GM18861 (cell line): ENCODE data around the gene CFHR5.
"Not testable (repeated sequence)": the region's sequence is repeated elsewhere in the genome, so short reads cannot be mapped to it uniquely, and the experiment has no call there.

ENCODE experiments used
- ATAC-seq: cut with Tn5 transposase; IDR thresholded peaks from one replicate; pipeline ENCODE4 v1.9.1; 2021; ENCODE audit not compliant: unreplicated experiment

The CFHR5 gene

DNA sequence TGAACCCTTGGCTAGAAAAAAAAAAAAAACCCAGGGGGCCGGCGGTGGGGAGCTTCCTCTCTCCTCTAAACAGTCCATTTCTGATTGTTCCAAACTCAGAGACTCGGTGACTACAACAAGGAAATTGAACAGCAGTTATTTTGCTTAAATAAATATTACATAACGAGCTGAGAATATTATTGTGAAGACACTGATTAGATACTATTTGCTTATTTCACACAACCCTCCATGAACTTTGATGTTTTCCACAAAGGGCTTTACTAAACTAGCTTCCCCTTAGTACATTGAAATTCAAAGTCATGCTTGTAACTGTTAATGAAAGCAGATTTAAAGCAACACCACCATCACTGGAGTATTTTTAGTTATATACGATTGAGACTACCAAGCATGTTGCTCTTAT is at the start of gene CFHR5:
Gene CFHR5 (plus strand): TSS at position 279 of the 400 bp plus-strand sequence. CDS start 109 bp downstream, at position 388.
- ATAC-seq: no peak

DNA sequence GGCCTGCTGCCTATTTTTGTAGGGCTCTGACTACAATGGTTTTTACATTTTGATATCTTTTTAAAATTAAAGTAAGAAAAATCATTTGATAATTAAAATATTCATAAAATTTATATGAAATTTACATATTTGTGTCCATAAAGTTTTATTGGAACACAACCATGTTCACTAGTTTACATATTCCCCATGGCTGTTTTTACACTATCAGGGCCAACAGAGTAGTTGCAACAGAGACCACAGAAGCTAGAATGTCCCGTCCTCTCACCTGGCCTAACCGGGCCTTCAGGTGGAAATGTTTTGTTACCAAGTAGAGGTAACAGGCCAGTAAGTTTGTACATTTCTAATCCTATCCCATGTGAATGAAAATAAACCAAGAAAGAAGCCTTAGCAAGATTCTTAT is 44.5 kb upstream of the CFHR5 start:
- not testable (repeated sequence) for ATAC-seq

DNA sequence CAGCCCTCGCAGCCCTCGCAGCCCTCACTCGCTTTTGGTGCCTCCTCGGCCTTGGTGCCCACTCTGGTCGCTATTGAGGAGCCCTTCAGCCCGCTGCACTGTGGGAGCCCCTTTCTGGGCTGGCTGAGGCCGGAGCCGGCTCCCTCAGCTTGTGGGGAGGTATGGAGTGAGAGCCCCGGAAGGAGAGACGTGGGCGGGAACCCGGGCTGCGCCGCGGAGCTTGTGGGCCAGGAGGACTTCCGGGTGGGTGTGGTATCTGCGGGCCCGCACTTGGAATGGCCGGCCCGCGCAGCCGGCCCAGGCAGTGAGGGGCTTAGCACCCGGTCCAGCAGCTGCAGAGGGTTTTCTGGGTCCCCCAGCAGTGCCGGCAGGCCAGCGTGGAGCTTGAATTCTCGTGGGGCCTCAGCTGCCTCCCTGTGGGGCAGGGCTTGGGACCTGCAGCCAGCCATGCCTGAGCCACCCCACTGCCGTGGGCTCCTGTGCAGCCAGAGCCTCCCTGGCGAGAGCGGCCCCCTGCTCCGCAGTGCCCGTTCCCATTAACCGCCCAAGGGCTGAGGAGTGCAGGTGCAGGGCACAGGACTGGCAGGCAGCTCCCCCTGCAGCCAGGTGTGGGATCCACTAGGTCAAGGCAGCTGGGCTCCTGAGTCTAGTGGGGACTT is 43.7 kb upstream of the CFHR5 start:
- ATAC-seq: no peak

DNA sequence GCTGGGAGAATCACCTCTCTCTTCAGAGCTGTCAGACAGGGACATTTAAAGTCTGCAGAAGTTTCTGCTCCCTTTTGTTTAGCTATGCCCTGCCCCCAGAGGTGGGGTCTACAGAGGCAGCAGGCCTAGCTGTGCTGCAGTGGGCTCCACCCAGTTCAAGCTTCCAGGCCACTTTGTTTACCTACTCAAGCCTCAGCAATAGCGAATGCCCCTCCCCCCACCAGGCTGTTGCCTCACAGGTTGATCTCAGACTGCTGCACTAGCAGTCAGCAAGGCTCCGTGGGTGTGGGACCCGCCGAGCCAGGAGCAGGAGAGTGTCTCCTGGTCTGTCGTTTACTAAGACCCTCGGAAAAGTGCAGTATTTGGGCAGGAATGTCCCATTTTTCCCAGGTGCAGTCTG is 35.9 kb upstream of the CFHR5 start:
- not testable (repeated sequence) for ATAC-seq

DNA sequence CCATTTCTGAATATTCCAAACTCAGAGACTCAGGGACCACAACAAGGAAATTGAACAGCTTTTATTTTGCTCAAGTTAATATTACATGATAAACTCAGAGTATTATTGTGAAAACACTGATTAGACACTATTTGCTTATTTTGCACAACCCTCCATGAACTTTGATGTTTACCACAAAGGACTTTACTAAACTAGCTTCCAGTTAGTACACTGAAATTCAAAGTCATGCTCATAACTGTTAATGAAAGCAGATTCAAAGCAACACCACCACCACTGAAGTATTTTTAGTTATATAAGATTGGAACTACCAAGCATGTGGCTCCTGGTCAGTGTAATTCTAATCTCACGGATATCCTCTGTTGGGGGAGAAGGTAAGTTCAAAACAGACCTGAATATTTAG is 33.8 kb upstream of the CFHR5 start, which contains the start of gene CFHR2:
Gene CFHR2 (plus strand): TSS at position 171 of the 400 bp plus-strand sequence. CDS start 143 bp downstream, at position 314.
- not testable (repeated sequence) for ATAC-seq

DNA sequence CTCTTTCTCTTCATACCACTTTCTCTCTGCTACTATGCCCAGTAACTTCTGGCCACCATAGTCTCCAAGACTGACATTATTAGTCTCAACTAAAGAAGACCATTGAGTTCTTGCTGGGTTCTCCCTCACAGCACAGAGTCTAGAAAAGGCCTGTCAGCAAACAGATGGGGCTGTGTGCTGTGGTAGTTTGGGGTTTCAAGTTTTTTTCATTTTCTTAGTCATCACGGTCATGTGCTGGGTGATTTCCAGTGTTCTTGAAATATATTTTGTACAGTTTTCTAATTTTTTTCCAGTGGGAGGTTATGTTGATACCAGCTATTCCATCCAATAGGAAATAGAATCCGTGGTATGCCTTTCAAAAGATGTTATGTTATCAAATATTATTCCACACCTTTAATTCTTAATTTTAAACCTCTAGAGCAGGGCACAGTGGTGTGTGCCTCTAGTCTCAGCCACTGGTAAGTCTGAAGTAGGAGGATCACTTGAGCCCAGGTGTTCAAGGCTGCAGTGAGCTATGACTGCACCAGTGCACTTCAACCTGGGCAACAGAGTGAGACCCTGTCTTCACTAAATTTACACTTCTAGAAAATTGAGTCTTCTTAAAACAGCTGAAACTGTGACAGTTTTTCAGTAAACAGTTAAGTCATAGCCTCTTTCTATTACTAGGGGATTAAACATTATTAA is 25.5 kb upstream of the CFHR5 start:
- peak; percentile 58 for ATAC-seq

DNA sequence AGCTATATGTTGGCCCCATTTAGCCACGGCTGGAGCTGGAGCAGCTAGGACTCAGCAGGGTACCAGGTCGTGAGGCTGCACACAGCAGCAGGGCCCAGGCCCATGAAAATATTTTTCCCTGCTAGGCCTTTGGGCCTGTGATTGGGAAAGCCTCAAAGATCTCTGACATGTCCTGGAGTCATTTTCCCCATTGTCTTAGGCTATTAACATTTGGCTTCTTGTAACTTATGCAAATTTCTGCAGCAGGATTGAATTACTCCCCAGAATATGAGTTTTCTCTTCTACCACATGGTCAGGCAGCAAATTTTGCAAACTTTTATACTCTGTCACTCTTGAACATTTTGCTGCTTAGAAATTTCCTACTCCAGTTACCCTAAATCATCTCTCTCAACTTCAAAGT is 22.6 kb upstream of the CFHR5 start:
- ATAC-seq: no peak

DNA sequence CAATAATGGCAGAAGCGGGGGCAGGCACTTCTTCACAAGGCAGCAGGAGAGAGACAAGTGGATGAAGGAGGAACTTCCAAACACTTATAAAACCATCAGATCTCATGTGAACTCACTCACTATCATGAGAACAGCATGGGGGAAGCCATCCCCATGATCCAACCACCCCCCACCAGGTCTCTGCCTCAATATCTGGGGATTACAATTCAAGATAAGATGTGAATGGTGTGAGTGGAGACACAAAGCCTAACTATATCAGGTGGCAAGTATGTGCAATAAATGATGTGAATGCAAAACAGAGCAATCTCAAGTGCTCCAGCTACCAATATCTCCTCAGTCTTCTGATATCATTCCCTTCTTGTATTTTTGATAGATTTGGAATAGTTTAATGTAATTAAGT is 21.4 kb upstream of the CFHR5 start:
- no peak for ATAC-seq

DNA sequence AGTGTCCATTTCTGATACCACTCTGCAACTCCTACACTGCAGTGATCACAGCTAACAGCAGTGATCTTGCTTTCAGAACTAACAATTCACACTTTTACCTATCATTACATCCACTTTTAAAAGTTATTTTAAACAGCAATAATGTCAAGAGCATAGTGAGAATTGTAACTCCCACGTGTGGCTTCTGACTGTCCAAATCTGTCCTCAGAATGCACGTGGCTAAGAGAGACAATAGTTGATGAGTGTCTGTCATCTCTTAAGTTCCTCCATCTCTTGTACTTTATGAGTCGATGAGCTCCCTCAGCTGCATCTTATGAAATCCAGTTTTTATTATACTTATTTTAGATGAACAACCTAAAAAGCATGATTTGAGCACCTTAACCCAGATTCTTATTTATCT is 16.5 kb upstream of the CFHR5 start:
- no peak for ATAC-seq

DNA sequence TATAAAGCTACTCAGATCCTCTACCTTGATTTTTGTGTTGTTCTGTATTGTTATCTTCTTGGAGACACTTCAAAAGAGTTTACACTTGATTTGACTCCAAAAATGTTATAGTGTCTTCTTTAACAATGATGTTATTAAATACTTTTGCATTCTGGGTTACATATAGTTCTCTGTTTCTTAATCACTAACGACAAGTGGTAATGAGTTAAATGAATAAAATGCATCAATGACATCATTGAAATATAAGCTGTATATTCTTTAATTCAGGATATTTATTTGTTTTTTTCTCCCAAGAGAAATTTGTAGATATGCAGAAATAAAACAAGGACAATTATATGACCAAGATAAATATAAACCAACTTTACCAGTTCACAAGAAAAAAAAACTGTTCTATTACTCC is 7.2 kb upstream of the CFHR5 start:
- no peak for ATAC-seq

DNA sequence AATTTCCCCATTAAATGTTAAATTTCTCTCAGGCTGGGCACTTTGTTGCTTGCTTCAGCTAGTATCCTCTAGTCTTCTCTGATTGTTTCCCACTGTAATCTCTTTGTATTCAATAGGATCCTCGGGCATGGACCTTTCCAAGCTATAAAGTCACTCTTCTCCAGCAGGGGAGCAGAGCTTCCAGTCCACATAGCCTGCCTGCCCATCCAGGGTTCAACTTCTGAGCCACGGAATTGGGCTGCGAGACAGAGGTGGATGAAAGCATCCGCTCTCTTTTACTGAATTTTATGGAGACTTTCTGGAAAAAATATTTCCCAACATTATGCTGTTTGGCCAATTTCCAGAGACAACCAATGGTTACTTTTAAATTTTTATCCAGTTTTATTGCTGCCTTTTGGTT is 1.1 kb upstream of the CFHR5 start:
- no peak for ATAC-seq

DNA sequence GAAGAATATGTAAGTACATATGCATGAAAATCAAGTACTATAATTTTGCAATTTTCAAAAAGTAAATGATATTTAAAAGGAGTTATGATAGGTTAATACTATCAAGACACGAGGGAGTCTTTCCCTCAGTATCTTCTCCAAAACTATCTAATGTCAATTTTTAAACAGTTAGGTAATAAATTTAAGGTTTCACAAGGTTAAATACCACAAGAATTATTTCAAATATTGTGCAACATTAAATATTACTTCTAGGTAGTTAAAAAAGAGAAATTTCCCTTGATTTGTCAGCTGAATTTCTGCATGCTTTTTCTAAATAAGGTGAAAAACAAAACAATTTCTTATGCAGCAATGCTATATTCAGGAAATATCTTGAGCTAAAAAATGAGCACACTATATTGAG is 3.5 kb downstream of the CFHR5 start:
- no peak for ATAC-seq

DNA sequence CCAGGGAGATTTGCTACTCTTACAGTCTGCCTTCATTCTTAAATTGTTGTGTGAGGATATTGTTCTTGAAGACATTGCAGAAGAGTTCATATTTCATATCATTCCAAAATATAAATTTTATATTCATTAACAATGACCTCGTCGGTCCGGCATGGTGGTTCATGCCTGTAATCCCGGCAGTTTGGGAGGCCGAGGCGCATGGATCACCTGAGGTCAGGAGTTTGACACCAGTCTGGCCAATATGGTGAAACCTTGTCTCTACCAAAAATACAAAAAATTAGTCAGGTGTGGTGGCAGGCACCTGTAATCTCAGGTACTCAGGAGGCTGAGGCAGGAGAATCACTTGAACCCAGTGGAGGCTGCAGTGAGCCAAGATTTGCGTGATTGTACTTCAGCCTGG is 4.9 kb downstream of the CFHR5 start:
- ATAC-seq: not testable (repeated sequence)

DNA sequence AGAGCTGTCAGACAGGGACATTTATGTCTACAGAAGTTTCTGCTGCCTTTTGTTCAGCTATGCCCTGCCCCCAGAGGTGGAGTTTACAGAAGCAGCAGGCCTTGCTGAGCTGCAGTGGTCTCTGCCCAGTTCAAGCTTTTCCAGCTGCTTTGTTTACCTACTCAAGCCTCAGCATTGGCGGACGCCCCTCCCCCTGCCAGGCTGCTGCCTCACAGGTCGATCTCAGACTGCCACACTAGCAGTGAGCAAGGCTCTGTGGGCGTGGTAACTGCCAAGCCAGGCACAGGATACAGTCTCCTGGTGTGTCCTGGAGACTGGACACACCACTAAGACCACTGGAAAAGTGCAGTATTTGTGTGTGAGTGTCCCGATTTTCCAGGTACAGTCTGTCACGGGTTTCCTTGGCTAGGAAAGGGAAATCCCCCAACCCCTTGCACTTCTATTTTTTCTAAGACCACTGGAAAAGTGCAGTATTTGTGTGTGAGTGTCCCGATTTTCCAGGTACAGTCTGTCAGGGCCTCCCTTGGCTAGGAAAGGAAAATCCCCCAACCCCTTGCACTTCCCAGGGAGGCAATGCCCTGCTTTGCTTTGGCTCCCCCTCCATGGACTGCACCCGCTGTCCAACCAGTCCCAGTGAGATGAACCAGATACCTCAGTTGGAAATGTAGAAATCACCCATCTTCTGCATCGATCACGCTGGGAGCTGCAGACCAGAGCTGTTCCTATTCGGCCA is 14.7 kb downstream of the CFHR5 start:
- ATAC-seq: not testable (repeated sequence)

DNA sequence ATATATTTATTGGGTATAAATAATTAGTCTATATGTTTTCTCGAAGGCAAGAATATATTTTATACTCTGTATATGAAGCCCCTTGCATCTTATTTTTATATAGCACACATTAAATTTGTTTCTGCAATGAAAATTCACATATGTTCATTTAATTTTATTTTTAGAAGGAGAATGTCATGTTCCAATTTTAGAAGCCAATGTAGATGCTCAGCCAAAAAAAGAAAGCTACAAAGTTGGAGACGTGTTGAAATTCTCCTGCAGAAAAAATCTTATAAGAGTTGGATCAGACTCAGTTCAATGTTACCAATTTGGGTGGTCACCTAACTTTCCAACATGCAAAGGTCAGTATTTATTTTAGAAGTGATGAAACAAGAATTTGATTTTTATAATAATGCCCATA is 16.6 kb downstream of the CFHR5 start:
- no peak for ATAC-seq

DNA sequence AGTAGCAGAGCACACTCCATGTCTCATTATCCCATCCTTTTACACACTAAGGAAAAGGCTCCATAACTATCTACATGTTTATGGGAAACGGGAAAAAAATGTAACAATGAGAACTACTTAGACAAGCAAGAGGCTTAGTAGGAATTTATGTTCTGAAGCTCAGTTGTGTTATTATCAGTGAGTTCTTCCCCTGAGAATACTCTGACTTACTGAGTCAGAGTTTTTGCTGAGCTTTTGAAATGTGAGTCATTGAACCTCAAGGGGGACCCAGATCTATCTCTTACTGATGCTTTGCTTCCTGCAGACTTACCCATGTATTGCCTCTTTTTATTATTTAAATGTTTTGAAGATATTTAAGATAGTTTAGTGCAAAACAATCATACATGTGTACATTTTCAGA is 20.1 kb downstream of the CFHR5 start:
- ATAC-seq: no peak

DNA sequence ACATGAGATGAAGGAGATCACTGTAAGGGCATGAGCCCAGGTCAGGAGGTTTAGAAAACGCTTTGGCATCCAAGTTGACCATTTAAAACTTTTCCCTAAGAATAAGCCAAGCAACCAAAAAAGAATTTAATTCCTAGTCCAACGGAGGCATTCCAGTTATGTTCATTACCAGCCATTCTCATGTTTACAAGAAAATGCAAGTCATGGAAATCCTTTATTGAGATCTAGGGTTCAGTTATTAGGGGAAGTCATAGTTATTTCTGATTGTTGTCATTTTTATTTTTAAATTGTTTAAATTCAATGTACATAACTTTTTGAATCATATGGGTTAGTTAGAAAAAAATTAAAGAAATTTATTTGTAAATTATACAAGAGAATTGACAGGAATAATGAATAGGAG is 24.5 kb downstream of the CFHR5 start:
- ATAC-seq: no peak

DNA sequence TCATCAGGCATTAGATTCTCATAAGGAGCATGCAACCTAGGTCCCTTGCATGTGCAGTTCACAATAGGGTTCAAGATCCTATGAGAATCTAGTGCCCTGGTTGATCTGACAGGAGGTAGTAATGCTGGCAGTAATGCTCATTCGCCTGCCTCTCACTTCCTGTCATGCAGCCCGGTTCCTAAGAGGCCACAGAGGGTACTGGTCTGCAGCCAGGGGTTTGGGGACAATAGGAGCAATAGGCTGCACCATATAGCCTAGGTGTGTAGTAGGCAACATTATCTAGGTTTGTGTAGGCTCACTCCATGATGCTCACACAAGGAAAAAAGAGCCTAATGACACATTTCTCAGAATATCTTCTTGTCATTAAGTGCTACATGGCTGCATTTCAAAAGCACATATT is 25.8 kb downstream of the CFHR5 start:
- no peak for ATAC-seq

DNA sequence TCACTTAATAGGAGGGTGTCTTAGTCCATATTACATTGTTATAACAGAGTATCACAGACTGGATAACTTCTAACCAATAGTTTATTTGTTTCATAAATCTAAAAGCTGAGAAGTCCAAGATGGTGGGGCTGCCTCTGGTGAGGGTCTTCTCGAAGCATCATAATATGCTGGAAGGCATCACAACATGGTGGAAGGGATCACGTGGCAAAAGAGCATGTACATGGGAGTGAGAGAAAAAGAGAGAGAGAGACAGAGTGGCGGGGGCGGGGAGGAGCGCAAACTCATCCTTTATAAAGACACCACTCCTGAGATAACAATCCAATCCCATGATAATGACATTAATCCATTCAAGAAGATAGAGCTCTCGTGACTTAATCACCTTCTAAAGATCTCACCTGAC is 31.5 kb downstream of the CFHR5 start:
- ATAC-seq: no peak

DNA sequence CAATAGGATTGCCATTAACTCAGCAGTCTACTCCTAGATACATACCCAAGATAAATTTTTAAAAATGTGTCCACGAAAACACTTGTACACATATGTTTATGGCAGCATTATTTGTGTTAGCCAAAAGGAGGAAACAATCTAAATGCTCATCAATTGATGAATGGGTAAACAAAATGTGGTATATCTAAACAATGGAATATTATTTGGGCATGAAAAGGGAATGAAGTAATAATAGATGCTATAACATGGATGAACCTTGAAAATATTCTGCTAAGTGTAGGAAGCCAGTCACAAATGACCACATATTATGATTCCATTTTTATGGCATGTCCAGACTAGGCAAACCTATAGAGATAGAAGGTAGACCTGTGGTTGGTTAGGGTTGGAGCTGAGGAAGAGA is 34.3 kb downstream of the CFHR5 start:
- no peak for ATAC-seq

DNA sequence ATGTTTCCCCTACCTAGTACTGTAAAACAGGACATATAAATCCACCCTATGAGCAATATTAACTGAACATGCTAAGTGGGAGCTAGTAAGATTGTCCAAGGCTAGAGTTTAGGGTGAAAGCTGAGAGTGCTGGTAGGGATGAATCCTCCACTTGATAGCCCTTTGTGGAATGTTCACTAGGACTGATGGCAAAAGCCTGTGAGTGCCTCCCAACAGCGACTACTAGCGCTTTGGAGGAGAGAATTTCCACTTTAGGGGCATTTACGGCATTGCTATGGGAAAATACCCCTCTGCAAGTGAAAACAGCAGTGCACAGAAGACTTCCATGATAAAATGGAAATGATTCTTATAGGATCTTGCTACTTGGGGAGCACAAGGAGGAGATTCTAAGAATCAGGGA is 35.9 kb downstream of the CFHR5 start:
- ATAC-seq: no peak

DNA sequence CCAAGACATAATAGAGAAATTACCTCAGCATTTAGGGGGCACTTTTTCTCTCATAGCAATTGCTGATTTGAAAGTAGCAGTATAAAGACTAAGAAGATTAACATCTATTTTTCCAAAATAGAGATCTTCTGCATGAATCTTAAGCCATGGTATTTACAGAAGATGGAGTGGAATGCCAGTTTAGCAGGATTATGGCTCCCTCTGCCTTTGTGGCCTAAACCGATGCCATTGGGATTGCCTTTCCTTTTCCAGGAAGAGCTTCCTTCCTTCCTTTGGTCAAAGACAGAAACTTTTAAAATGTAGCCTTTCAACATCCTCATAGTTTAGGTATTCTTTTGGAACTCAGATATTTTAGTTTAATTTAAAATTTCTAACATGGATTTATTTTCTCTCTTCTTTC is 39.4 kb downstream of the CFHR5 start:
- no peak for ATAC-seq
